H1 (cell line): ENCODE measurements around the gene BEST3. TPM values are rescaled to one million over a fixed set of nuclear protein-coding genes. Genes with fewer than 3 reads are reported as not detected.

Source experiments
- CHD7 ChIP-seq: fragments of 300-600 bp; sonication (generic); IDR thresholded peaks from 2 replicates; pipeline ENCODE4 v1.7.1; 2012; ENCODE audit warnings: low read length, moderate library complexity, mild to moderate bottlenecking, inconsistent platforms; ENCODE audit not compliant: insufficient replicate concordance
- polyA plus RNA-seq, 7 experiments: library from polyadenylated mRNA; depleted of rRNA in 3 of 7; stranded (reverse) in 5 of 7; unstranded in 2 of 7; fragments of >200 nt in 5 of 7; fragments of 200-250 nt in 2 of 7; gene quantifications; 1 replicate in 5 of 7; 2 replicates in 1 of 7; 4 replicates in 1 of 7; pipeline versions ENCODE4 v1.2.1 to v1.2.3, GENCODE V29; 2011 to 2013; ENCODE audit warnings: missing spikeins in 2 of 7, mixed read lengths in 2 of 7
- total RNA-seq: library from RNA; stranded (reverse); fragmentation: NEBNext Ultra II Directional; extraction: Animal tissue kit (Norgen Biotek cat#: 25700); gene quantifications from 2 replicates; pipeline ENCODE4 v1.2.1, GENCODE V29; 2021

BEST3 gene
- total and polyA plus RNA-seq, 2 of the 8 experiments (the other 6 are each of a cell fraction or from before 2014, with no cell fraction given), result 0.17 TPM; not detected in 1

- TF ChIP-seq CHD7, result no peak
Observed at GRCh38 chr12:69645031-69645430, 54.1 kb downstream of the BEST3 start (continued).
